Measurements from ENCODE around the gene ANAPC2. TPM values are rescaled to one million over a fixed set of nuclear protein-coding genes. Genes with fewer than 3 reads are reported as not detected.

The ANAPC2 gene
- total RNA-seq, 1 donor from 2014 or later: 71.7 TPM

Small RNA genes within 50 kb of the gene (microRNA-seq; reads per million reads assigned to microRNA genes)
- gene MIR3621: not detected

Other genes starting within 250 kb of the ANAPC2 start
- gene FBXW5, start 243.8 kb downstream of the ANAPC2 start, total RNA-seq: 81.2 and 83.9 TPM in 2 replicates
- 0.59 and 0.98 TPM in 2 replicates for gene C8G, start 243.3 kb downstream of the ANAPC2 start, total RNA-seq
- gene LCN12, start 236.3 kb downstream of the ANAPC2 start, total RNA-seq: 0.50 and 1.1 TPM in 2 replicates
- gene PTGDS, start 211.1 kb downstream of the ANAPC2 start, total RNA-seq: not detected in 2 replicates
- gene LCNL1, start 205.6 kb downstream of the ANAPC2 start, total RNA-seq: not detected in 2 replicates
- 82.6 and 84.9 TPM in 2 replicates for gene PAXX, start 196.1 kb downstream of the ANAPC2 start, total RNA-seq
- not detected in 2 replicates for gene CLIC3, start 192.0 kb downstream of the ANAPC2 start, total RNA-seq
- 31.7 and 37.1 TPM in 2 replicates for gene ABCA2, start 160.3 kb downstream of the ANAPC2 start, total RNA-seq
- 0.14 TPM in 1 of 2 replicates, not detected in the other for gene FUT7, start 156.5 kb downstream of the ANAPC2 start, total RNA-seq
- gene NPDC1, start 142.4 kb downstream of the ANAPC2 start, total RNA-seq: 54.7 and 61.1 TPM in 2 replicates
- gene ENTPD2, start 134.5 kb downstream of the ANAPC2 start, total RNA-seq: not detected in 2 replicates
- 29.8 and 31.1 TPM in 2 replicates for gene SAPCD2, start 118.0 kb downstream of the ANAPC2 start, total RNA-seq
- gene UAP1L1, start 111.0 kb downstream of the ANAPC2 start, total RNA-seq: 2.6 and 2.9 TPM in 2 replicates
- 50.4 and 54.0 TPM in 2 replicates for gene MAN1B1, start 101.6 kb downstream of the ANAPC2 start, total RNA-seq
- 37.9 and 46.5 TPM in 2 replicates for gene DPP7, start 73.8 kb downstream of the ANAPC2 start, total RNA-seq
- gene GRIN1, start 49.4 kb downstream of the ANAPC2 start, total RNA-seq: 0.14 and 0.44 TPM in 2 replicates
- gene LRRC26, start 18.5 kb downstream of the ANAPC2 start, total RNA-seq: 0.37 and 0.48 TPM in 2 replicates
- gene TMEM210, start 16.5 kb downstream of the ANAPC2 start, total RNA-seq: not detected in 2 replicates
- 64.8 and 66.4 TPM in 2 replicates for gene SSNA1, start 116 bp upstream of the ANAPC2 start, total RNA-seq
- gene TPRN, start 12.2 kb upstream of the ANAPC2 start, total RNA-seq: 22.0 and 25.1 TPM in 2 replicates
- 45.0 and 49.7 TPM in 2 replicates for gene TMEM203, start 17.1 kb upstream of the ANAPC2 start, total RNA-seq
- 36.6 and 39.4 TPM in 2 replicates for gene NDOR1, start 17.1 kb upstream of the ANAPC2 start, total RNA-seq
- gene RNF208, start 33.7 kb upstream of the ANAPC2 start, total RNA-seq: 9.7 and 10.1 TPM in 2 replicates
- 1.2 and 1.6 TPM in 2 replicates for gene CYSRT1, start 36.6 kb upstream of the ANAPC2 start, total RNA-seq
- 0.16 TPM in 1 of 2 replicates, not detected in the other for gene RNF224, start 38.9 kb upstream of the ANAPC2 start, total RNA-seq
- gene SLC34A3, start 42.3 kb upstream of the ANAPC2 start, total RNA-seq: not detected in 2 replicates
- gene TUBB4B, start 52.7 kb upstream of the ANAPC2 start, total RNA-seq: 329 and 336 TPM in 2 replicates
- gene STPG3, start 62.7 kb upstream of the ANAPC2 start, total RNA-seq: 0.26 TPM in 1 of 2 replicates, not detected in the other
- 76.7 and 79.0 TPM in 2 replicates for gene NELFB, start 66.8 kb upstream of the ANAPC2 start, total RNA-seq
- 0.75 and 0.86 TPM in 2 replicates for gene TOR4A, start 89.2 kb upstream of the ANAPC2 start, total RNA-seq
- 31.7 and 33.7 TPM in 2 replicates for gene NRARP, start 113.7 kb upstream of the ANAPC2 start, total RNA-seq
- 15.1 and 17.6 TPM in 2 replicates for gene EXD3, start 234.6 kb upstream of the ANAPC2 start, total RNA-seq
- 0.89 and 0.98 TPM in 2 replicates for gene NOXA1, start 234.8 kb upstream of the ANAPC2 start, total RNA-seq

All from neural crest cell (in vitro differentiated cells).